ENCODE results near the gene TMEM223.

Gene TMEM223

DNA sequence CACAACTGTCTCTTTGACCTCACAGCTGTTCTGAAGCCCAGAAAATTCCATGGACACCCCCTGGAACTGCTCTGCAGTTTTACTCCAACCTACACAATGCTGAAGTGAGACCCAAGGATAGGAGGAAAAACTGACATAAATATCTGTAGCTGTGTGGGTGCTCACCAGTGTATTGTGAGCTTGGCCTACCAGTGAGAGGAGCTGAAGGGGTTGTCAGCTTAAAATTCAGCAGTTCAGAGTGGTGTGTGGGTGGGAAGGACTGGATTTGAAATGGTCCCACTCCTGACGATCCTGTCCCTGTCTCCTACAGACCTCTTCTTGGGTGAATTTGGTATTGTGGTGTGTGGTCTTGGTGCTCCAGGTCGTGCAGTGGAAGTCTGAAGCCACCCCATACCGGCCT lies 2.2 kb downstream of the TMEM223 start:
- H3K36me3 ChIP-seq (ENCODE audit: control insufficient read depth, low read length): peaks cover 74% of the 10 kb centered on the region
- H3K4me1 ChIP-seq (ENCODE audit: control insufficient read depth, low read length): peaks cover 44% of the 10 kb centered on the region
- no peak overlapping the region for H3K27ac ChIP-seq (ENCODE audit: low read depth, low read length)
- peaks cover 63% of the 10 kb centered on the region for H3K79me2 ChIP-seq (ENCODE audit: control insufficient read depth, low read length)
- no peaks in the 10 kb centered on the region for H3K9me3 ChIP-seq (ENCODE audit: control insufficient read depth, insufficient read depth, low read length)
- no peaks in the 10 kb centered on the region for H3K9me2 ChIP-seq (replicated peaks; ENCODE audit: control insufficient read depth, low read length)
- H3F3A ChIP-seq (ENCODE audit: control insufficient read depth, insufficient read depth): peaks cover 27% of the 10 kb centered on the region
- TF ChIP-seq CTCF (IDR thresholded peaks at IDR 0.05; ENCODE audit: low read depth, low read length, poor library complexity, severe bottlenecking) (no peak), EZH2phosphoT487 (IDR thresholded peaks at IDR 0.05; ENCODE audit: borderline replicate concordance, low read length) (no peak)
- peak overlapping the region; percentile 59 for H3K4me2 ChIP-seq (ENCODE audit: low read length)
- H4K20me1 ChIP-seq (ENCODE audit: control insufficient read depth, insufficient read depth, low read depth, low read length): no peaks in the 10 kb centered on the region; the same call in 1 of the 2 replicates
- H3K4me3 ChIP-seq (ENCODE audit: low read length): no peak overlapping the region
- H3K27me3 ChIP-seq (ENCODE audit: control insufficient read depth, low read length): no peaks in the 10 kb centered on the region

GRCh38 chr11:62788991-62789390 lies 2.8 kb downstream of the TMEM223 start:
- no peaks in the 10 kb centered on the region for H3K27me3 ChIP-seq (ENCODE audit: control insufficient read depth, low read length)
- peaks cover 44% of the 10 kb centered on the region for H3K4me1 ChIP-seq (ENCODE audit: control insufficient read depth, low read length)
- H3F3A ChIP-seq (ENCODE audit: control insufficient read depth, insufficient read depth): peaks cover 28% of the 10 kb centered on the region
- peak overlapping the region; percentile 10; the same call in 1 of the 2 replicates for H3K4me3 ChIP-seq (ENCODE audit: low read length)
- H4K20me1 ChIP-seq (ENCODE audit: control insufficient read depth, insufficient read depth, low read depth, low read length): no peaks in the 10 kb centered on the region; the same call in 1 of the 2 replicates
- no peaks in the 10 kb centered on the region for H3K9me2 ChIP-seq (replicated peaks; ENCODE audit: control insufficient read depth, low read length)
- H3K4me2 ChIP-seq (ENCODE audit: low read length): peak overlapping the region; percentile 59; the same call in 1 of the 2 replicates
- peaks cover 68% of the 10 kb centered on the region for H3K36me3 ChIP-seq (ENCODE audit: control insufficient read depth, low read length)
- no peaks in the 10 kb centered on the region for H3K9me3 ChIP-seq (ENCODE audit: control insufficient read depth, insufficient read depth, low read length)
- H3K27ac ChIP-seq (ENCODE audit: low read depth, low read length): peak overlapping the region; percentile 3; the same call in 1 of the 2 replicates
- TF ChIP-seq CTCF (IDR thresholded peaks at IDR 0.05; ENCODE audit: low read depth, low read length, poor library complexity, severe bottlenecking) (no peak), EZH2phosphoT487 (IDR thresholded peaks at IDR 0.05; ENCODE audit: borderline replicate concordance, low read length) (no peak)
- H3K79me2 ChIP-seq (ENCODE audit: control insufficient read depth, low read length): peaks cover 63% of the 10 kb centered on the region

GRCh38 chr11:62787005-62787759 lies 4.6 kb downstream of the TMEM223 start, which contains the start of gene TMEM179B:
Gene TMEM179B, plus strand, starts transcription at chr11:62787402. Its CDS starts 30 bp downstream, at chr11:62787432.
- Histone ChIP-seq H3K4me2 (ENCODE audit: low read length) (peak within 1 kb of the TSS; percentile 59), H4K20me1 (ENCODE audit: control insufficient read depth, insufficient read depth, low read depth, low read length) (no peaks in the 10 kb centered on the region; the same call in 1 of the 2 replicates), H3K4me3 (ENCODE audit: low read length) (peak within 1 kb of the TSS; percentile 83), H3K9me3 (ENCODE audit: control insufficient read depth, insufficient read depth, low read length) (no peaks in the 10 kb centered on the region), H3K36me3 (ENCODE audit: control insufficient read depth, low read length) (peaks cover 64% of the 10 kb centered on the region), H3K9me2 (replicated peaks; ENCODE audit: control insufficient read depth, low read length) (no peaks in the 10 kb centered on the region), H3K79me2 (ENCODE audit: control insufficient read depth, low read length) (peaks cover 58% of the 10 kb centered on the region), H3F3A (ENCODE audit: control insufficient read depth, insufficient read depth) (peaks cover 20% of the 10 kb centered on the region), H3K27me3 (ENCODE audit: control insufficient read depth, low read length) (no peaks in the 10 kb centered on the region), H3K27ac (ENCODE audit: low read depth, low read length) (peak within 1 kb of the TSS; percentile 60), H3K4me1 (ENCODE audit: control insufficient read depth, low read length) (peaks cover 39% of the 10 kb centered on the region)
- TF ChIP-seq EZH2phosphoT487 (IDR thresholded peaks at IDR 0.05; ENCODE audit: borderline replicate concordance, low read length) (no peak), CTCF (IDR thresholded peaks at IDR 0.05; ENCODE audit: low read depth, low read length, poor library complexity, severe bottlenecking) (no peak)

All from DOHH2 (cell line).